Esophagus (tissue), 2 donors: ENCODE data around the gene MAP3K20. TPM values are rescaled to one million over a fixed set of nuclear protein-coding genes. Genes with fewer than 3 reads are reported as not detected.

ENCODE experiments used
- H3K27ac ChIP-seq, 2 donors: one replicate each; pipeline ENCODE4 v1.5.1; 2013; ENCODE audit warnings: low read depth in 2 of 2, mild to moderate bottlenecking in 2 of 2, inconsistent platforms in 1 of 2, low read length in 1 of 2, moderate library complexity in 1 of 2
- H3K27me3 ChIP-seq, 2 donors: one replicate each; pipeline ENCODE4 v1.6.1; 2013; ENCODE audit warnings: low read length in 2 of 2, control low read depth in 1 of 2, mild to moderate bottlenecking in 1 of 2; ENCODE audit not compliant: insufficient read depth in 2 of 2, control insufficient read depth in 1 of 2
- H3K36me3 ChIP-seq, 2 donors: one replicate each; pipeline ENCODE4 v1.6.1; 2013; ENCODE audit warnings: low read length in 1 of 2; ENCODE audit not compliant: control insufficient read depth in 2 of 2, insufficient read depth in 2 of 2
- H3K4me1 ChIP-seq, 2 donors: one replicate each; pipeline ENCODE4 v1.6.1; 2013; ENCODE audit warnings: low read length in 1 of 2; ENCODE audit not compliant: control insufficient read depth in 2 of 2, insufficient read depth in 2 of 2
- H3K4me3 ChIP-seq, 2 donors: one replicate each; pipeline ENCODE4 v1.5.1; 2013; ENCODE audit warnings: low read length in 2 of 2, mild to moderate bottlenecking in 2 of 2, low read depth in 1 of 2, moderate library complexity in 1 of 2
- H3K9me3 ChIP-seq, 2 donors: one replicate each; pipeline ENCODE4 v1.6.1; 2013; ENCODE audit warnings: mild to moderate bottlenecking in 2 of 2, low read depth in 1 of 2, low read length in 1 of 2, moderate library complexity in 1 of 2; ENCODE audit not compliant: control insufficient read depth in 2 of 2, insufficient read depth in 1 of 2
- WGBS, 2 donors: extraction: QIAGEN DNeasy Blood & Tissue Kit; methylation state at CpG; one replicate each; pipeline ENCODE4 v1.1.7; 2013; 5-methylcytosine and 5-hydroxymethylcytosine counted together
- polyA plus RNA-seq, 2 donors: library from polyadenylated mRNA; stranded (reverse); fragments of 200-250 nt; gene quantifications; one replicate each; pipeline ENCODE4 v1.2.3, GENCODE V29; 2013
- donor health status: healthy with polysubstance abuse.
- donor health status: Bipolar disorder and iron deficiency.

The MAP3K20 gene
- polyA plus RNA-seq: 10 to 100 TPM in 1 of 2 donors, 1 to 10 TPM in 1; 5.0 to 13.3 TPM

GRCh38 chr2:173075781-173076580 is at the start of gene MAP3K20:
Gene MAP3K20, plus strand, starts transcription at chr2:173075846. Its CDS starts 15,186 bp downstream, at chr2:173091032.
- Histone ChIP-seq H3K27ac (peak within 1 kb of the TSS; percentile 89 to 92), H3K4me3 (peak within 1 kb of the TSS; percentile 78 to 87), H3K36me3 (no peaks in the 10 kb centered on the region), H3K27me3 (no peaks in the 10 kb centered on the region), H3K4me1 (no peaks in the 10 kb centered on the region), H3K9me3 (no peaks in the 10 kb centered on the region)
- WGBS, 2 donors: 0 to 1% methylated on average over 83 to 106 of the region's 106 CpGs

DNA sequence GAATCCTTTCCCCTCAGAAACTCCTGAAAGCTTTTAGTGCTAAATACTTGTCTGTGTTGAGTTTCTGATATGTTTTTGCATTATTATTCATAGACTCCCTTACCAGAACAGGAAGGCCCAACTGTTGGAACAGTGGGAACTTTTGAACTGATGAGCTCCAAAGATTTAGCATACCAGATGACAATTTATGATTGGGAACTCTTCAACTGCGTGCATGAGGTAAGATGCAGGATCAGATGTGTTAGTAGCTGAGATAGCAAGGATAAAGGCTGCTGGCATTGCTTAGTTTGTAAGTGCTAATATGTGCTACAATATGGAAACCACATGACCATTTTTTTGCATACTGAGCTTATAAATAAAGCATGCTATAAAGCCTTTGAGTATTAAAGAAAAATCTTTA is 49.2 kb upstream of the MAP3K20 start:
- WGBS, 2 donors: 90 to 100% methylated on average over 1 of the region's 1 CpG
- H3K27me3 ChIP-seq: no peaks in the 10 kb centered on the region
- no peaks in the 10 kb centered on the region for H3K9me3 ChIP-seq
- H3K27ac ChIP-seq: no peak overlapping the region
- no peak overlapping the region for H3K4me3 ChIP-seq
- no peaks in the 10 kb centered on the region for H3K4me1 ChIP-seq
- no peaks in the 10 kb centered on the region for H3K36me3 ChIP-seq

- 26% methylated on average over 8 of the region's 8 CpGs for WGBS, 2 donors
- Histone ChIP-seq H3K36me3 (no peaks in the 10 kb centered on the region), H3K27ac (no peak overlapping the region), H3K4me1 (no peaks in the 10 kb centered on the region), H3K4me3 (no peak overlapping the region), H3K9me3 (no peaks in the 10 kb centered on the region), H3K27me3 (no peaks in the 10 kb centered on the region)
Measured at GRCh38 chr2:173027181-173028128, 48.2 kb upstream of the MAP3K20 start.

- no peaks in the 10 kb centered on the region for H3K27me3 ChIP-seq
- 72 to 75% methylated on average over 1 of the region's 1 CpG for WGBS, 2 donors
- no peak overlapping the region for H3K4me3 ChIP-seq
- no peaks in the 10 kb centered on the region for H3K4me1 ChIP-seq
- H3K9me3 ChIP-seq: no peaks in the 10 kb centered on the region
- H3K36me3 ChIP-seq: no peaks in the 10 kb centered on the region
- H3K27ac ChIP-seq: no peak overlapping the region
Measured at GRCh38 chr2:173028141-173028540, 47.5 kb upstream of the MAP3K20 start.

DNA sequence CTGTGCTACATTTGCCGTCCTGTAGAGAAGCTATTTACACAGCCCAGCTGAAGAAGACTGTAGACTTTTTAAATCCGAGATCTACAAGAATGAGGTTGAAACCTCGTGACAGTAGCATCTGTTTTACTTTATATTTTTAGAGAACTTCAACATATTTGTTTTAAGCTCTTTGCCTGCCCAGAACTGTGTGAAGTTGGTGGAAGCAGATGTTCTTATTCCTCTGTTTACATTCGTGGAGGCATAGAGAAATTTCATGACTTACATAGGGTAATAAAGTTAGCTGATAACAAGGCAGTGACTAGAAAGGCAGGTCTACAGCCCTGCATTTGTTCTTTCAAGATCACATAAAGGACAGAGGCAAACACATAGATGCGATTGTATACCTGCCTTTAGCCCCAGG is 47.0 kb upstream of the MAP3K20 start:
- 49 to 70% methylated on average over 5 of the region's 5 CpGs for WGBS, 2 donors
- no peaks in the 10 kb centered on the region for H3K9me3 ChIP-seq
- no peak overlapping the region for H3K27ac ChIP-seq
- no peak overlapping the region for H3K4me3 ChIP-seq
- H3K4me1 ChIP-seq: no peaks in the 10 kb centered on the region
- no peaks in the 10 kb centered on the region for H3K27me3 ChIP-seq
- H3K36me3 ChIP-seq: no peaks in the 10 kb centered on the region

GRCh38 chr2:173030561-173031490 is 44.8 kb upstream of the MAP3K20 start:
- no peaks in the 10 kb centered on the region for H3K9me3 ChIP-seq
- 75 to 81% methylated on average over 9 of the region's 9 CpGs for WGBS, 2 donors
- no peaks in the 10 kb centered on the region for H3K36me3 ChIP-seq
- no peaks in the 10 kb centered on the region for H3K4me1 ChIP-seq
- no peak overlapping the region for H3K27ac ChIP-seq
- no peaks in the 10 kb centered on the region for H3K27me3 ChIP-seq
- H3K4me3 ChIP-seq: no peak overlapping the region

GRCh38 chr2:173032032-173032431 is 43.6 kb upstream of the MAP3K20 start:
- Histone ChIP-seq H3K4me1 (no peaks in the 10 kb centered on the region), H3K4me3 (no peak overlapping the region), H3K27ac (no peak overlapping the region), H3K27me3 (no peaks in the 10 kb centered on the region), H3K36me3 (no peaks in the 10 kb centered on the region), H3K9me3 (no peaks in the 10 kb centered on the region)
- 91 to 97% methylated on average over 4 of the region's 4 CpGs for WGBS, 2 donors

- Histone ChIP-seq H3K27me3 (no peaks in the 10 kb centered on the region), H3K27ac (no peak overlapping the region), H3K4me3 (no peak overlapping the region), H3K4me1 (no peaks in the 10 kb centered on the region), H3K36me3 (no peaks in the 10 kb centered on the region), H3K9me3 (no peaks in the 10 kb centered on the region)
- WGBS, 2 donors: 96 to 97% methylated on average over 3 of the region's 3 CpGs
Measured at GRCh38 chr2:173033084-173033483, 42.6 kb upstream of the MAP3K20 start.

DNA sequence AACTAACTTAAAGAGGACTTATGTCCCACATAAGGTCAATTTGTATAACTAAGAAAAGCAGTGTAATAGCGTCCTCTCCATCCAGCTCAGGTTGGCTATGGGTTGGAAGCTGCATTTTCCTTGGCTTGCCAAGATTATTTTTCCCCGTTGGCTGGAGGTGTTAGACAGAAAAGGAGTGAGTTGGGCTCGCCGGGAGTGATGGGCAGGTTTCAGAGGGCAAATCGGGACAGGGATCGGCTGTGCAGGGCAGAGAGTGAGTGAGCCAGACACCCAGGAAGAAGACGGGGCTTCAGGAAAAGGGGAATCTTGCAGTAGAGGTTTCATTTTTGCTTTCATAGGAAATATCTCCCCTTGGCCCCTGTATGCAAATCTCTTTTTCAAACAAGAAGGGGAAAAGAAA is 41.5 kb upstream of the MAP3K20 start:
- 76 to 78% methylated on average over 7 of the region's 7 CpGs for WGBS, 2 donors
- no peaks in the 10 kb centered on the region for H3K27me3 ChIP-seq
- no peaks in the 10 kb centered on the region for H3K36me3 ChIP-seq
- H3K4me3 ChIP-seq: no peak overlapping the region
- H3K9me3 ChIP-seq: no peaks in the 10 kb centered on the region
- no peaks in the 10 kb centered on the region for H3K4me1 ChIP-seq
- no peak overlapping the region for H3K27ac ChIP-seq
